HG02642 (cell line): ENCODE data around the gene GYS1.

Experiments used
- ATAC-seq: cut with Tn5 transposase; IDR thresholded peaks from one replicate; pipeline ENCODE4 v1.9.1; 2021; ENCODE audit warnings: mild to moderate bottlenecking; ENCODE audit not compliant: unreplicated experiment, poor library complexity

The GYS1 gene

DNA sequence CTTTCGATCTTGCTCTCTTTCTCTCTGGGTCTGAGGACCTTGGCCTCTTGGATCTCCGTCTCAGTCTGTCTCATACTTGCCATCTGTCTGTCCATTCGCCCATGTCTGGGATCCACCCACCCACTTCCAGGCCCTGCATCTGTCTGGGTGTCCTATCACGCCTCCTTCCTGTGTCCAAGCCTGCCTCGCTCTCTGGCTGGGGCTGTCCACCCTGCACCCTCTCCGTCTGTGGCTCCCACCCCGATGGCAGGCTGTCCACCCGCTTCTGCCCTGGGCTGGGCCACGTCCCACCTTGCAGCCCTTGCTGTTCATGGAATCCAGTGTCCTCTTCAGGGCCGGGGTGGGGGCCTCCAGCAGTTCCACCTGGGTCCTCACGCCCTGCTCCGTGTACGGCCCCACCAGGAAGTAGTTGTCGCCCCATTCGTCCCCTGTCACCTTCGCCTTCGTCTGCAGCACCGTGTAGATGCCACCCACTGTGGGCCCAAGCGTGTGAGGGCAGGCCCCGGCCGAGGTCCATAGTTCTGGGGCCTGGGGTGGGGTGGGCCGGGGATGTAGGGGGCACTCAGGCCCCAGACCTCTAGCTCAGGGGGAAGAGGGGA, 2.0 kb downstream of the GYS1 start:
- no peak for ATAC-seq

- no peak for ATAC-seq
Observed at GRCh38 chr19:48990400-48990799, 2.7 kb downstream of the GYS1 start.

- ATAC-seq = no peak
Observed at GRCh38 chr19:48989701-48990291, 3.3 kb downstream of the GYS1 start.

DNA sequence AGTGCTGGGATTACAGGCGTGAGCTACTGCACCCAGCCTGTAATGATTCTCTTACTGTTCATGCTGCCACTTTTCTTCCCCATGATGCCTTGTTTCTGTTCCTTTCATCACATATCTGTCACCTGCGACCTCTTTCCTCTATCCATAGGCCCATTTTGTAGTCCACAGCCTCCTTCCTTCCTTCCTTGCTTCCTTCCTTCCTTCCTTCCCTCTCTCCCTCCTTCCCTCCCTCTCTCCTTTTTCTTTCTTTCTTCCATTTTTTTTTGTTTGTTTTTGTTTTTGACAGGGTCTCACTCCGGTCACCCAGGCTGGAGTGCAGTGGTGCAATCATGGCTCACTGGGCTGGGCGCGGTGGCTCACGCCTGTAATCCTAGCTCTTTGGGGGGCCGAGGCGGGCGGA, 4.2 kb downstream of the GYS1 start:
- ATAC-seq = no peak

GRCh38 chr19:48988286-48988685, 4.8 kb downstream of the GYS1 start:
- no peak for ATAC-seq

- ATAC-seq = no peak
Observed at GRCh38 chr19:48987323-48987722, 5.8 kb downstream of the GYS1 start.

- no peak for ATAC-seq
Observed at GRCh38 chr19:48986211-48986610, 6.9 kb downstream of the GYS1 start.

- ATAC-seq = no peak
Observed at GRCh38 chr19:48985711-48986110, 7.4 kb downstream of the GYS1 start.

DNA sequence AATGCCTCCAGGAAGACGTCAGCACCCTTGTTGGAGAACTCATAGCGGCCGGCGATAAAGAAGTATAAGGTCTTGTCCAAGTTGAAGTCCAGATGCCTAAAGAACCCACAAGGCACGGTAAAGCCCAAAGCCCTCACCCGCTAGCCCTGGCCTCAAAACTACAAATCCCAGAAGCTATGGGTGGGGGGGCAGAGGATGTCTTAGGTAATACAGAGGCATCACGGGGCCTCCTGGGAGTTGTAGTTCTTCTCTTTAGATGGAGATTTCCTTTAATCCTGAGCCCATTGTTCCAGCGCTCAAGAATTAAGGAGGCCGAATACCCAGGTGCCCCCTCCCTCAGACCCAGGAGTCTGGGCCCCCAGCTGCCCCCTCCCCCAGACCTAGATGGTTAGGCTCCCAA, 10.8 kb downstream of the GYS1 start:
- no peak for ATAC-seq

DNA sequence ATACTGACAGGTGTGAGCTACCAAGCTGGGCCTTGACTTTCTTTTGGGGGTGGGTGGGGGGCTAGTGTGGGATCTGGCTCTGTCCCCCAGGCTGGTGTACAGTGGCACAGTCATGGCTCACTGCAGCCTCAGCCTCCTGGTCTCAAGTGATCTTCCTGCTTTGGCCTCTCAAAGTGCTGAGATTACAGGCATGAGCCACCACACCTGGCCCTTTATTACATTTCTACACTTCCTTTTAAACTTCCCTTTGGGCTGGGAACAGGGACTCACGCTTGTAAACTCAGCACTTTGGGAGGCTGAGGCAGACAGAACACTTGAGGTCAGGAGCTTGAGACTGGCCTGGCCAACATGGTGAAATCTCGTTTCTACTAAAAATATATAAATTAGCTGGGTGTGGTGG, 16.0 kb downstream of the GYS1 start:
- no peak for ATAC-seq

DNA sequence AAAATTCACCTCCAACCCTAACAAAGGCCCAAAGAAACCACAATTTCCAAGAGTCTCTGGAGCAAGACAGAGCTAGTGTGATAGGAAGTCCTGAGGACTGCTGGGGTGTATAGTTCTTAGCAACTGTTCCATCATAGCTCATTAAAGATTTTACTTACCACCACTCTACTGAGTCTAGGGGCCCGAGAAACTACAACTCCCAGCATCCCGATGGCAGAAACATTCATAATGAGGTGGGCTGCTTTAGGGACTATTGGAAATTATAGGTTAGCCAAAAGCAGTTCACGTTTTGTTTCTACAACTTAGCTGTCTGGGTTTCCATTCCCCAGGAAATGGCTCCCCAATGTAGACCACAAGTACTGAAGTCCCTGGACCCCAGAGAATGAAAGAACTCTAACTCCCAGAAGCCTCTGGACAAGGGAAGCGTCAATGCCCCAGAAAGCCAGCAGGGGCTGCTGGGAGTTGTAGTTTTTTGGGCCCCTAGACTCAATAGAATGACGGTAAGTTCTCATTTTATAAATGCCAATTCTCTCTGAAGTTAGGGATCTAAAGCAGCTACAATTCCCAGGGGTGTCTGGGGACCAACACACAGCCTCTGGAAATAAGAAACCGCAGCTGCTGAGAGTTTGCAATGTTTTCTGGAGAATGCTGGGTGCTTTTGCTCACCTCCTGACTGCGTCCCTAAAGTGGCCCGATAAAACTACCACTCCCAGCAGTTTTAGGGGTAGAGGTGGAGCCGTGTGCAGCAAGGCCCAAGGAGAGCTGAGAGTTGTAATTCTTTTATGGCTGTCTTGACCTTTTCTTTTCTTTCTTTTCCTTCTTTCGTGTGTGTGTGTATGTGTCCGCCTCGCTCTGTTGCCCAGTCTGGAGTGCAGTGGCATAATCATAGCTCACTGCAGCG, 16.9 kb downstream of the GYS1 start:
- ATAC-seq = no peak

DNA sequence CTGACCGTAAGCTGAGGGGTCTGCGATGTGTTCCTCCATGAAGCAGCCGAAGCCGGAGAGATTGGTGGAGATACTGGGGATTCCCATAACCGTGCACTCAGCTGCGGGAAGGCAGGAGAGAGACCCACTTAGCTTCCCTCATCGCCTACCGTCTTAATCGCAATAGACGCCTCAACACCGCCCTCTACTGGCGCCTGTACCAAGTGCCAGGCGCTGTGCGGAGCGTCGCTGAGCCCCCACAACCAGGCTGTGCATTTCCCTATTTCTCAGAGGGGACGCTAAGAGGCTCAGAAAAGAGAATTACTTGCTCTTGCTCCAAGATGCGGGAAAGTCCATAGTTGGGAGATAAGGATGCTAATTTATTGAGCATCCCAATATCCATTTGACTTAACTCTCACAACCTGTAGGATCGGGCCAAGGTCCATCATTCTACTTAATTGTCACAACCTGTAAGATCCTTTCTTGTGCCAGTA, 22.1 kb downstream of the GYS1 start:
- no peak for ATAC-seq

- no peak for ATAC-seq
Observed at GRCh38 chr19:48970139-48970766, 22.9 kb downstream of the GYS1 start.

- ATAC-seq = no peak
Observed at GRCh38 chr19:48969276-48970138, 23.6 kb downstream of the GYS1 start.

- ATAC-seq = no peak
Observed at GRCh38 chr19:48968813-48969218, 24.3 kb downstream of the GYS1 start.

GRCh38 chr19:48968179-48968661, 24.9 kb downstream of the GYS1 start:
- no peak for ATAC-seq

DNA sequence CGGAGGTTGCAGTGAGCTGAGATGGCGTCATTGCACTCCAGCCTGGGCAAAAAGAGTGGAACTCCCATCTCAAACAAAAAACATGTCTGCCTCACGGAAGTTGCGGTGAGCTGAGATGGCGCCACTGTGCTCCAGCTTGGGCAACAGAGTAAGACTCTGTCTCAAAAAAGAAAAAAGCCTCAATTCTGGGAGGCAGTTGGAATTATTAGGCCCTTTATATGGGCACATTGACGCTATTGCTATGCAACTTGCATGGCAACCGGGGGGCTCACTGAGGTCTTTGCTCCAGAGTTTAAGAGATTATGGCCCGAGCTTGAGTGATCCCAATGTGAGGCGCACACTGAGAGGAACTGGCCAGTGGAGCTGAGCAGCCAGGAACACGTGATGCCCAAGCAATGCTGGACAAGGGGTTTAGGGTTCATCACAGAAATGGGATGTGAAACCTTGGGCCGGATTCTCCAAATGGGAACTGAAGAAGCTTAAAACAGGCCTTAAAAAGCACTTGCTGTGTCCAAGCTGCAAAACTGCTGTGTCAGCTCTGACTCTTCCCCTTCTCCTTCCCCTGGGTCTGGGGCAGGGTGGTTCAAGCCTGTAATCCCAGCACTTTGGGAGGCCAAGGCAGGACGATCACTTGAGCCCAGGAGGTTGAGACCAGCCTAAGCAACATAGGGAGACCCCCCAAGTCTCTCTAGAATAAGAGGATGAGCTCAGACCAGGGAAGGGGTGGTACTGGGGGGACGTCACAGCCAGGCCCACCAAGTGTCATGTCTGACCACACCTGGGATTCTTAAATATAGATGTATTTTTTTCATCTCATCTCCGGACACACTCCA, 25.5 kb downstream of the GYS1 start:
- ATAC-seq = no peak

DNA sequence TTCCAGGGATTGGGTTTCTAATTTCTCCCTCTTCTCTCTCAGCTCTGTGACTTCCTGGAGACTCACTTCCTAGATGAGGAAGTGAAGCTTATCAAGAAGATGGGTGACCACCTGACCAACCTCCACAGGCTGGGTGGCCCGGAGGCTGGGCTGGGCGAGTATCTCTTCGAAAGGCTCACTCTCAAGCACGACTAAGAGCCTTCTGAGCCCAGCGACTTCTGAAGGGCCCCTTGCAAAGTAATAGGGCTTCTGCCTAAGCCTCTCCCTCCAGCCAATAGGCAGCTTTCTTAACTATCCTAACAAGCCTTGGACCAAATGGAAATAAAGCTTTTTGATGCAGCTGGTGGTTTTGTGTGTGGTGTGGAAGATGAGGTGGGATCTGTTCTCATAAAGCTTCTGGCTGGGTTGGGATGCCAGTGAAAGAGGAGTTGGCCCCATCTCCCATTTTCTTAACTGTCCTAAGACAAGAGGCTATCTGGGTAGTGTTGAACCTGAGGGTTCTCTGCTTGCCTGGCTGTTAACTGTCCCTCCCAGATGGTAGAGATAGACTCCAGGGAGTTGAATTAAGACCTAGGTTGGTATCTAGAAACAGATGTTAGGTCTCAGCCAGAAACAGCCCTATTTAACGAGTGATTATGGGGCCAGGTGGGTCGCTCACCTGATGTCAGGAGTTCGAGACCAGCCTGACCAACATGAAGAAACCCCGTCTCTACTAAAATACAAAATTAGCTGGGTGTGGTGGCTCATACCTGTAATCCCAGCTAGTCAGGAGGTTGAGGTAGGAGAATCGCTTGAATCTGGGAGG, 26.4 kb downstream of the GYS1 start:
- no peak for ATAC-seq
